ENCODE results near the gene ZNF383. TPM values are rescaled to one million over a fixed set of nuclear protein-coding genes. Genes with fewer than 3 reads are reported as not detected.
"Not testable (repeated sequence)": the region's sequence is repeated elsewhere in the genome, so short reads cannot be mapped to it uniquely, and the experiment has no call there.

Gene ZNF383
- polyA plus RNA-seq, 1 experiment: 5.6 TPM

DNA sequence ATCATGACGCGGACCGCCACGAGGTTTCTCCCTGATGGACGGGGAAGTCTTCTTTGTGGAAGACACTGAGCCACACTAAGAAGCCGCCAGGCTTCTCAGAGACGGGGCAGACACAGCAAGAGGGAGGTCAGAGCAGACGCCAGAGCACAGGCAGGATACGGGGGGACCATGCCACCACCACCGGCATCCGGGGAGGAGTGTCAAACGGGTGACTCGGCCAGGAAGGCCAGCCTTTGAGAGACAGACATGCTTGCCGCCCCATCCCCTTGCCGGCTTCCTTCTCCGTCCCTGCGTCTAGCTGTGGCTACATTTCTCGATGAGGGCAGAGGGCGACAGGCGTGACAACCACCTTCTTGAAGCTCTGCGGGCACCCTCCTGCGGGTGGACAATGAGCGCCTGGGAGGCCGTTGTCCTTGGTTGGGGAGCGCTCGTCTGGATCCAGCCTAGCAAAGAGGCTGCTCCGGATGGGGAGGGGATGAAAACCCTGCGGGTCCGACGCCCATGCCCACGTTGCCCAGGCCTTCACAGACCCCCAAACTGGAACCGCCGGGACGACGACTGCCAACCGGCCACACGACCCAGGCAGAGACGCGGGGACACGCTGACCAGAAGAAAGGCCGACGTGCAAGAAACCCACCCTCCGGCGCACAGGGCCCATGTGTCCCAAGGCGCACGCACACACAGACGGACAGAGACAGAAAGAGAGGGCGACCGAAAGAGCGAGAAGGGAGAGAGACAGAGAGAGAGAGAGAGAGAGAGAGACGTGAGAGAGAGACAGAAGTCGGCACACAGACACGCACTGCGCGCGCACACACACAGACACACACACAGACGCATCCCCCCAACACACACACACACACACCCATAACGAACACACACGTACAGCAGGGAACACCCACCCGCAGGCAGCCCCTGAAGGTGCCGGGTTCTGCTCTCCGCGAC lies 75.3 kb downstream of the ZNF383 start:
- POLR2A ChIA-PET; CTCF ChIA-PET; H3K27ac ChIP-seq (ENCODE audit: low read depth, low read length); DNase-seq (ENCODE audit: low read depth, low spot score); H3K4me3 ChIP-seq (ENCODE audit: low read depth, low read length); H3K27me3 ChIP-seq (ENCODE audit: control insufficient read depth, insufficient read depth, low read length): not testable (repeated sequence)
- peaks cover 16% of the 10 kb centered on the region for H3K9me3 ChIP-seq (ENCODE audit: control insufficient read depth, insufficient read depth, low read length)

DNA sequence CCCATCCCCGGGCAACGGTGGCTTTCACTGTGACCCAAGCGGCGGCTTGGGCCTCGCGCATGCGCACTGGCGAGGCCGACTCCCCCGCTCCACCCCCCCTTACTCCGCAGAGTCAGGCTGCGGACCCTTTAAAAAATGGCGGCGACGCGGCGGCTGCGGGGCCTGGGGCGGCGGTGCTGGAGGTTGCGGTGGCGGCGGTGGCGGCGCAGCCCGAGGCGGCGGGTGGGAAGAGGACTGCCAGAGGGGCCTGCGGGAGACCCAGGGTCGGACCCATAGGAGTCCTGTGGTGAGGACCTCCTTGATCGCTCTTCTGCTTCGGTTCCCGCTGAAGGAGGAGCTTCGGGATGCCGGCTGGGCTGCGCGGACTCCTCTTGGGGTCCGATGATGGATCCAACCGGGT lies 76.2 kb downstream of the ZNF383 start:
- H3K9me3 ChIP-seq (ENCODE audit: control insufficient read depth, insufficient read depth, low read length): peaks cover 14% of the 10 kb centered on the region
- DNase-seq (ENCODE audit: low read depth, low spot score); H3K27ac ChIP-seq (ENCODE audit: low read depth, low read length); H3K27me3 ChIP-seq (ENCODE audit: control insufficient read depth, insufficient read depth, low read length); CTCF ChIA-PET; POLR2A ChIA-PET; H3K4me3 ChIP-seq (ENCODE audit: low read depth, low read length): not testable (repeated sequence)

Other genes starting within 250 kb of the ZNF383 start
- gene ZNF420, start 139.8 kb upstream of the ZNF383 start, polyA plus RNA-seq (2011; rRNA removed): 4.2 and 5.9 TPM in 2 replicates
- 13.9 and 16.2 TPM in 2 replicates for gene ZNF585A, start 45.5 kb upstream of the ZNF383 start, polyA plus RNA-seq (2011; rRNA removed)
- 14.9 and 16.9 TPM in 2 replicates for gene ZNF585B, start 7.7 kb upstream of the ZNF383 start, polyA plus RNA-seq (2011; rRNA removed)
- gene ZNF527, start 152.9 kb downstream of the ZNF383 start, polyA plus RNA-seq (2011; rRNA removed): 3.5 and 4.0 TPM in 2 replicates
- 3.2 and 4.0 TPM in 2 replicates for gene ZNF569, start 249.2 kb downstream of the ZNF383 start, polyA plus RNA-seq (2011; rRNA removed)

All from AG04450 (cell line).